Activated T-cell treated with anti-CD3 and anti-CD28 coated beads for 48 hours (primary cell): ENCODE measurements around the gene SS18.
"Not testable (repeated sequence)": the region's sequence is repeated elsewhere in the genome, so short reads cannot be mapped to it uniquely, and the experiment has no call there.

ENCODE experiments used
- DNase-seq: peaks from one replicate; pipeline ENCODE4 v3.0.0-alpha.2; 2020; ENCODE audit warnings: low read depth

Gene SS18, protein sequence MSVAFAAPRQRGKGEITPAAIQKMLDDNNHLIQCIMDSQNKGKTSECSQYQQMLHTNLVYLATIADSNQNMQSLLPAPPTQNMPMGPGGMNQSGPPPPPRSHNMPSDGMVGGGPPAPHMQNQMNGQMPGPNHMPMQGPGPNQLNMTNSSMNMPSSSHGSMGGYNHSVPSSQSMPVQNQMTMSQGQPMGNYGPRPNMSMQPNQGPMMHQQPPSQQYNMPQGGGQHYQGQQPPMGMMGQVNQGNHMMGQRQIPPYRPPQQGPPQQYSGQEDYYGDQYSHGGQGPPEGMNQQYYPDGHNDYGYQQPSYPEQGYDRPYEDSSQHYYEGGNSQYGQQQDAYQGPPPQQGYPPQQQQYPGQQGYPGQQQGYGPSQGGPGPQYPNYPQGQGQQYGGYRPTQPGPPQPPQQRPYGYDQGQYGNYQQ

DNA sequence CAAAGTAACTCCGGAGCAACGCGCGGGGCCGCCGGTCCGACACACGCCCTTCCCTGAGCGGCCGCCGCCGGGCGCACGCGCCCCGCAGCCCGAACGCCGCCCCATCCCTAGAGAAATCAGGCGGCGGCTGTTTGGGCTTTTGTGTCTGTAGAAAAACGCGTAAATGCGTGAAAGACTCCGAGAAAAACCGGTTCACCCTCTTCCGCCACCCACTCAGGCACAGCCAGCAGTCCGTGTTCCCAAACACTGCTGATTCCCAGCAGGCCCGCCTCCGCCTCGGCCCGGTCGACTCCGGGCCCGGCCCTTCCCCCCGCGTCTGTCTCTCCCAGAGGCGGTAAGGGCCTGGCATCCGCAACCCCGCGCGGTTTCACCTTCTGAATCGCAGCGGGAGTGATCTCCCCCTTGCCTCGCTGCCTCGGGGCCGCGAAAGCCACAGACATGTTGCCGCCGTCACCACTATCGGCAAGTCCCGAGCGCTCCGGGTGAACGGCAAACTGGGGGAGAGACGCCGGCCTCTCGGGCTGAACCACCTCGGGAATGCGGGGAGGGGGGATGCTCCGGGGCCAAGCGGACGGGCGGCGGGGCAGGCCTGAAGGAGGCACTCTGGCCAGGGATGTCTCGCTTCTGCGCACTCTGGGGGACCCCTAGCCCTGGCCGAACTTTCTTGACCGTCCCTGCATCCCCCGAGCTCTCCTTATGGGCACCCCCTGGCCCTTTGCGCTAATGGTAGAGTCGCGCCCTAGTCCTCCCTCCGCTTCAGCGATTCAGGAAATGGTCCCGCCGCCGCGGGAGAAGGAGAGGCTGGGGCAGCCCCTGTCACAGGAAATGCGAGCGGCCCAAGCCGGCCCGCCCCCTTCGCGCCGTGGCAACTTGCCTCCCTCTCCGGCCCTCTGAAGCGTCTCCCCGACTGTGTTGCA, at the start of gene SS18:
Gene SS18, minus strand, starts transcription at position 484 of the 917 bp plus-strand sequence. Its CDS starts 44 bp downstream, at position 440.
- peak; percentile 89 for DNase-seq

DNA sequence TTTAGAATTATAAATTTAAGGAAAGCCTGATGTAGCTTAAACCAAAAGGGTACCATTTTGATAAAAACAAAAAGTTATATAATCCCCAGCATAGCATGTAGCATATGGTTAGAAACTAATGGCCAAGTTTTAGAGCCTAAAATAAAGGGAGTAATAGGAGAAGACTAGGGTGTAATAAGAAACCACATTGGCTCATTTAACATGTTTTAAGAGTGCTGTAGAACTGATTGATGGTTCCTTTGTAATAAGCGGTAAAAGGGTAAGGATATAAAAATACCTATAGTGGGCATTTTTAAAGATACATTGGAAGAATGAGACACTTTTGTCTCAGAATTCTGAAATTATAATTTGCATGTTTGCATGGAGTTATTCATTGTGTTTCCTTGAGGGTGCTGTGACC, 45.1 kb upstream of the SS18 start:
- DNase-seq: no peak

DNA sequence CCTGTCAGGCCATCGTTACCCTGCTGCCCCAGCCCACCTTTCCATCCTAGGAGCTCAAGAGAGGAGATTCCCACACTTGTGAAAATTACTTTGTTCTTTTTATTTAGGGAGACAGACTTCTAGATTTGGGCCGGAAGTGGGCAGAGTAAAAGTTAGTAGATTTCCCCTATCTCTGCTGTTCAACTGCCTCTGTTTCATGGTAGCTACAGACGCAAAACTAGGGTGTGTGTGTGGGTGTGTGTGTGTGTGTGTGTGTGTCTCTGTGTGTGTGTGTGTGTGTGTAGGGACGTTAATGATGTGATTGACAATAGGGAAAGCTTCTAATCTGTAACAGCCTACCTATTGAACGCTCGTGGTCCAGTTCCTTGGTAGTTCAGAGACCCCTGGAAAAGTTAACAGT, 43.7 kb upstream of the SS18 start:
- no peak for DNase-seq

DNA sequence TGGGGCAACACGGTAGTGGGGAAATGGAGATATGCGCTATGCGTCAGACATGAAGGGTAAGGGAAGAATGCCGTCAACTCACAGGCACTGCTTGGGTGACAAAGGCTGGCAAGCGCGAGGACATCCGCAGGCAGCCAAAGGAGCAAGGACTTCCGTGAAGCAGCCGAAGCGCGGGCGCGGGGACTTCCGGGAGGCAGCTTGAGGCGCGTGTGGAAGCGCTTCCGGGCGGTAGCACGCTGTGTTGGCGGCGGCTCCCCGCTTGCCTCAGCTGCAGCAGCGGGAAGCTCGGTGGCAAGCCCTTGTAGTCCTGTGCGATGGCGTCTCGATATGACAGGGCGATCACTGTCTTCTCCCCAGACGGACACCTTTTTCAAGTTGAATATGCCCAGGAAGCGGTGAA, 43.2 kb upstream of the SS18 start, which contains the start of gene PSMA8:
Gene PSMA8, plus strand, starts transcription at position 218 of the 400 bp plus-strand sequence. Its CDS starts 97 bp downstream, at position 315.
- DNase-seq: peak; percentile 41

DNA sequence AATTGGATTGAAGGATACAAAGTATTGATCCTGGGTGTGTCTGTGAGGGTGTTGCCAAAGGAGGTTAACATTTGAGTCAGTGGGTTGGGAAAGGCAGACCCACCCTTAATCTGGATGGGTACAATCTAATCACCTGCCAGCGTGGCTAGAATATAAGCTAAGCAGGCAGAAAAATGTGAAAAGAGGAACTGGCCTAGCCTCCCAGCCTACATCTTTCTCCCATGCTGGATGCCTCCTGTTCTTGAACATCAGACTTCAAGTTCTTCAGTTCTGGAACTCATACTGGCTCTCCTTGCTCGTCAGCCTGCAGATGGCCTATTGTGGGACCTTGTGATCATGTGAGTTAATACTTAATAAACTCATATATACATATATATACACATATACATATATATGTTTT, 37.8 kb upstream of the SS18 start:
- DNase-seq: not testable (repeated sequence)

DNA sequence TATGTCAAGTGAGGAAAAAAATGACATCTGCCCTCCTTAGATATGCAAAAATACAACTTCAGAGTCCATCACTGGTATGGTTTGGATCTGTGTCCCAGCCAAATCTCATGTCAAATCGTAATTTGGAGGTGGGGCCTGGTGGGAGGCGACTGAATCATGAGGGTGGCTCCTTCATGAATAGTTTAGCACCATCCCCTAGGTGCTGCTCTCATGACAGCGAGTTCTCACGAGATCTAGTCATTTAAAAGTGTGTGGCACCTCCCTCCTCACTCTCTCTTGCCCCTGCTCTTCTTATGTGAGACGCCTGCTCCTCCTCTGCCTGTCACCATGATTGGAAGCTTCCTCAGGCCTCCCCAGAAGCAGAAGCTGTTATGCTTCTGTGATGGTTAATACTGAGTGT, 37.4 kb upstream of the SS18 start:
- no peak for DNase-seq

DNA sequence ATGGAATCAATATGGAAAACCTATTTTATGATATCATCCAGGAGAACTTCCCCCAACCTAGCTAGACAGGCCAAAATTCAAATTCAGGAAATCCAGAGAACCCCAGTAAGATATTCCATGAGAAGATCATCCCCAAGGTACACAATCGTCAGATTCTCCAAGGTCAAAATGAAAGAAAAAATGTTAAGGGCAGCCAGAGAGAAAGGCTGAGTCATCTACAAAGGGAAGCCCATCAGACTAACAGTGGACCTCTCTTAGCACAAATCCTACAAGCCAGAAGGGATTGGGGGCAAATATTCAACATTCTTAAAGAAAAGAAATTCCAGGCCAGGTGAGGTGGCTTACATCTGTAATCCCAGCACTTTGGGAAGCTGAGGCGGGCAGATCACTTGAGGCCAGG, 31.6 kb upstream of the SS18 start:
- DNase-seq: not testable (repeated sequence)

DNA sequence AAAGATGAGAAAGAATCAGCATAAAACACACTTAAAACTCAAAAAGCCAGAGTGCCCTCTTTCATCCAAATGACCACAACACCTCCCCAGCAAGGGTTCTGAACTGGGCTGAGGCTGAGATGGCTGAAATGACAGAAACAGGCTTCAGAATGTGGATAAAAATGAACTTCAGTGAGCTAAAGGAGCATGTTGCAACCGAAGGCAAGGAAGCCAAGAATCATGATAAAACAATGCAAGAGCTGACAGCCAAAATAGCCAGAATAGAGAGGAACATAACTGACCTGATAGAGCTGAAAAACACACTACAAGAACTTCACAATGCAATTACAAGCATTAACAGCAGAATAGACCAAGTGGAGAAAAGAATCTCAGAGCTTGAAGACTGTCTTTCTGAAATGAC, 31.1 kb upstream of the SS18 start:
- no peak for DNase-seq

DNA sequence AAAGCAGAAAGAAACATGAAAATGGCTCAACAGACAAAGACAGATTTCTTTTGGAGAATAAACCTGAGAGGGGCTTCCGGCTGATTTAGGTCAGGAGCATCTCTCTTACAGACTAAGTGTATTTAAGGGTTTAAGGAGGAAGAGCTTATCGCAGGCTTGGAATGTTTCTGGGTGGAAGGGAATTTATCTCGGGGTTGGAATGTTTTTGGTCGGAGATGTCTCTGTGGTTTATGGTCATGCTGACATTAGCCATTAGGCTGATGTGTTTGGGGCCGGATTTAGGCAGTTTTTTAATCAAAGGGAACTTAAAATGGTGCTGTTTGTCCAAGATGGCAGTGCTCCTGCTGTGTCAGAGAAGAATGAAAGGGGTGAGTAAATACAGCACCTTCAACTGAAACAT, 28.8 kb upstream of the SS18 start:
- no peak for DNase-seq

DNA sequence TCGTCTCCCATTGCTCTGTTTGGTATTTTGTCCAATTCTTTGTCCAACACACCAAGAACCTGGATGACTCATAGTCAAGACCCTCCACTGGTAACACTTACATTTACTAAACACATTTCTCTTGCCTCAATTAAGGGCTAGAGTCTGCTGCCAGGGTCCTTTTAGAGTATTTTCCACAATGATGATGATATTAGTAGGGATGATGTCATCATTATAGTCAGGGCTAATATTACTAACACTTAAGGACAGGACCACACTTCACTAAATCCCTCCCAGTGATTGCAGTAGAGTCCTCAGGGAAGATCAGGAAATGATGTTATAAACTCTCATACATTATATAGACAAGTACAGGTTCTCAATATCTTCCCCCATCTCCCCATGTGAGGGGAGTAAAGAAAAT, 13.6 kb upstream of the SS18 start:
- DNase-seq: no peak

DNA sequence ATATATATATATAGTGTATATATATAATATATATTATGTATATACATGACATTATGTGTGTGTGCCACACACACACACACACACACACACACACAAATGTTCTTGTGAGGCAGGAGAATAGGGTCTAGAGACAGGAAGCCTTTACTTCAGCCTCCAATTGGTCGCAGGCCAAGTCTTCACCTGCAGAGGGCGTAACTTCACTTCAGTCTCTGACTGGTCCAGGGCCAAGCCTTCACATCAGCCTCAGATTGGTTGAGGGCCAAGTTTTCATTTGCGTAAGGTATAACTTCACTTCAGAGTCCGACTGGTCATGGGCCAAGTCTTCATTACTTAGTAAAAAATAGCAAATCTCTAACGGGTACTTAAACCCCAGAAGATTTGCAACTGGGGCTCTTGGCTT, 13.2 kb upstream of the SS18 start:
- peak; percentile 23 for DNase-seq

DNA sequence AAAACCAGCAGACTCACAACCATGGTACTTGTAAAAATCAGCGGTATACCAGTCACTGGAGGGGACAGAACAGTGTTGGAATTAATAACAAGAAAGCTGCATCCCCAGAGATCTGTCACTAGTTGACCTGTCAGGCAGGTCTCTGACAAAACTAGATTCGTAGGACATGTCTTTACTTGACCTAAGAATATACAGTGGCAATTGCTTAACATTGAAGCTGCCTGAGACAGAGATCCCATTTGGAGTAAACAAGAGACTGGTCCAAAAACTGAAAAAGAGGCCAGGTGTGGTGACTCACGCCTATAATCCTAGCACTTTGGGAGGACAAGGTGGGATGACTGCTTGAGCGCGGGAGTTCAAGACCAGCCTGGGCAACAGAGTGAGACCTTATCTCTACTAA, 7.2 kb upstream of the SS18 start:
- DNase-seq: no peak

DNA sequence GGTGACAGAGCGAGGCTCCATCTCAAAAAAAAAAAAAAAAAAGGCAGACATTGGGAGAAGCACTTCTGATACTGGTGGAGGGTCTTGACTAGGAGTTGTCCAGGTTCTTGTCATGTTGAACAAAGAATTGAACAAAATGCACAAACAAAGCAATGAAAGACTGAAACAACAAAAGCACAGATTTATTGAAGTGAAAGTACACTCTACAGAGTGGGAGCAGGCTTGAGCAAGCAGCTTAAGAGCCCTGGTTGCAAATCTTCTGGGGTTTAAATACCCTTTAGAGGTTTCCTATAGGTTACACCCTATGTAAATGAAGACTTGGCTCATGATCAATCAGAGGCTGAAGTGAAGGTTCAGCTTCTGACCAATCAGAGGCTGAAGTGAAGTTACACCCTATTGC, 6.4 kb upstream of the SS18 start:
- no peak for DNase-seq

DNA sequence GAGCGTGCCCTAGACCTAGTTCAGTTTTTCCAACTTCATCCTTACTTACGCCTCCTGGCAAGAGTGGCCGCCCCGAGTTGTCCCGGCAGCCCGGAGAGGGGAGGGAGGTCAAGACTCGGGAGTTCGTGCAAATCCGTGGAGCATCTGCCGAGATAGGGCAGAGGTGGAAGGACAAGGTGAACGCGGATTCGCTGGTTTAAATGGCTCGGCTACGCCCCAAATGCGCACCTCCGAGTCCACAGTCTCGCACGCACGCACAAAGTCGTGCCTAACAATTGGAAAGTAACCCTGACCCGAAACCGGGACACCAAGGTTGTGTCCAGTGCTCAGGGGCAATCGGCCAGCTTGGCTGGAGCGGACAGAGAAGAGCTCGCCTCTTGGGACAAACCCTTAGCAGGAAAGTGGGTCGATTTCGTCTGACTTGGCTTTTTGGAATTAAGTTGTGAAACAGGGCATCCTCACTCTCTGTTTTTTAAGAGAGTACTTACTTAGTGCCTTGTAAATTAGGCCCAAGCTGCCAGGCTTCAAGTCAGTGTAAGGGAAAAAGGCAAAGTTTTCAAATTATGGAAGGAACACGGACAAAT, 726 bp upstream of the SS18 start:
- DNase-seq: no peak

DNA sequence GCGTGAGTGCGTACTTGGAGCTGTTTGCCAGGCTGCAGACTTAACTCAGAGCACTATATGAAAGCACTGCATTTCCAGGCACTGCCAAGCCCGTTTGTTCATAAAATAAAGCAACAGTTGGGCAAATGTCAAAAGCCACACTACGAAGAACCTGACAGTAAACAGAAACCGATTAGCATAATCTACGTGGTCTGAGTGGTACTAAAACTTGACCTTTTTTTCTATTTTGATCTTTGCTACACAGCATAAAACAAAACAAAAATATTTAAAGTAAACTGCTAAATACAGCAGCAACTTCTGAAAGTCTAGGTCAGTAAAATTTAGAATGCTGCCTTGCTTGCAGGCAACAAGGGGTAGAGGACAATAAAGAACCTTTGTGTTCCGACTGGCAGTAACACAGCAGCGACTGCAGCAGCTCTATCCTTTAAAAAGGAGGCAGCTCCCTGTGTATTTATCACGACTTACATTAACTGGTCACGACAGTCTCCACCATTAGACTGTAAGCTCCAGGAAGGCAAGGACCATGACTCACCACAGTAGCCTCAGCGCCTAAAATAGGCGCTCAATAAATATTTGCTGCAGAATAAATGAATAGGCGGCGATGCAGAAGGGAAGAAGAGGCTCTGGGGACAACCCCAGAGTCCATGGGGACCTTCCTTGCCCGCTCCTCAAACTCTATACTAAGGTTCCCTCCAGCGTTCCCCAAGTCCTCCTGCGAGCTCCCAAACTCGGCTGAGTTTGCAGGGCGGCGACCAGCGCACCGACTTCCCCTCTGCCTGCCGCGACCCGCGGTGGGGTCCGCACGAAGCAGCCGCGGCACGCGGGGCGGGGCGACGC, 902 bp downstream of the SS18 start:
- DNase-seq: no peak

DNA sequence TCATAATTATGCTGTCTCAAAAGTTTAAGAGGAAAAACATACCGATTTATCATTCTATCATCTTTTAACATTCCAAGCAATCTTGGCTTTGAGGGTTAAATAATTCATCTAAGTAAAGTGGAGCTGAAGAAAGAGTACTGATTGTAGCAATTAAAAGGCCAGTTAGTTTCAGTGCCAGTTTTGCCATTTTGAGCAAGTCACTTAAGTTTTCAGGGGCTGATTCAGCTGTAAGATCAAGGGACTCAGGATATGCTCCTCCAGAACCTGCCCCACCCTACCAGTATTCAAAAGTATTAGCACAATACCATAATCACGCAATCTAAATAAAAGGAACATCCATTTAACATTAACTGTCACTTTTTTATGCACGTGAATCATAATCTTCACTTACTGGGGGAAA, 1.9 kb downstream of the SS18 start:
- DNase-seq: no peak

DNA sequence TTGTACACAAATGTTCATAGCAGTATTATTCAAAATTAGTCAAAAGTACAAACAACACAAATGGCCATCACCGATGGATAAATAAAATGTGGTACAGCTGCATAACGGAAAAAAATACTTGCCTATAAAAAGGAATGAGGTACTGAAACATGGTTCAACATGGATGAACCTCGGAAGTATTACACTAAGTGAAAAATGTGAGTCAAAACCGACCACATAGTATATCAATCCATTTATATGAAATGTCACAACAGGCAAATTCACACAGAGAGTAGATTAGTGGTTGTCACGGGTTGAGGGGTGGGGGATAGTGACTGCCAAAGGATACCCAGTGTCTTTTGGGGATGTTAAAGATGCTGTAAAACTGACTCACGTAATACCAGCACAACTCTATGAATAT, 3.5 kb downstream of the SS18 start:
- no peak for DNase-seq

DNA sequence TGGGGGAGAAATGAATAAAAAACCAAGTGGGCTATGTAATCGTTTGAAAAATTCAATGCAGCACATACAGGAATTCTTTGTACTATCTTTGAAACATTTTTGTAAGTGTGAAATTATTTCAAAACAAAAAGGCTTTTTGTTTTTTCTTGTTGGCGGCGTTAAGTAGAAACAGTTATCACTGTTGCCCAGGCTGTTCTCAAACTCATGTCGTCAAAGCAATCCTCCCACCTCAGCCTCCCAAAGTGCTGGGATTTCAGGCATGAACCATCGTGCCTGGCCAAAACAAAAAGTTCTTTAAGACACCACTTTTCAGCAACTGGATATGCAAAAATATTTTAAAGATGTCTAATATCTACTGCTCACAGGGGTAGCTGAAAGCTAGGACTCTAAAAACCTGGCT, 5.4 kb downstream of the SS18 start:
- no peak for DNase-seq

DNA sequence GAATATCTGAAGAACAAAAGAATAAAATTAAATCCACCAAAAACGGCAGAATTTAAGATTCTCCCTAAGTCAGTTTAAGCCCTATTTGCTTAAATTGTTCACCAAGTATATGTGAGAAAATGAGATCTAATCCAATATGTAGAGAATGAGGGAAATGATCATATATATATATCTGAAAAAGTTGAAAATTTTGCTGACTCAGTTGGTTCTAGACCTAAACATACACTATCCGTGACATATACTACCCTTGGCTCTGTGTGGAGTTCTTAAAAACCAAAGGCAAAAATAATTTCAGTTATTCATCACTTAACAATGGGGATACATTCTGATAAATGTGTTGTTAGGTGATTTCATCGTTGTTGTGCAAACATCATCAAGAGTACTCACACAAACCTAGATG, 7.3 kb downstream of the SS18 start:
- no peak for DNase-seq

DNA sequence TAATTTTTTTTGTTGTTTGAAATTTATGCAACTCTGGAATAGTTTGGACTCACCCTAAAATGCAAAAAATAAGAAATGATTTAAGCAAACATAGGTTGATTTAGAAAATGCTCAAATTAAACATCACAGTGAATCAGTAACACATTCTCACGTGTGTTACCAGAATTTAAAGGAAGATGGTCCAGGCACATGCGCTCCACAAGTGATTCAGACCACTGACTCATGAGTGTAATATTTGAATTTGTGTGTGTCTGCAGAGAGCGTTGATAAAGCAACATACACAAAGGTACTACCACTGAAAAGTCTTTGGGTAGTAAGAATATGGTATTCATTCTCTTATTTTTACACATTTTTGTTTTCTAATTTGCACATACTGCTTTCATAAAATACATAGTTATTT, 7.9 kb downstream of the SS18 start:
- no peak for DNase-seq

DNA sequence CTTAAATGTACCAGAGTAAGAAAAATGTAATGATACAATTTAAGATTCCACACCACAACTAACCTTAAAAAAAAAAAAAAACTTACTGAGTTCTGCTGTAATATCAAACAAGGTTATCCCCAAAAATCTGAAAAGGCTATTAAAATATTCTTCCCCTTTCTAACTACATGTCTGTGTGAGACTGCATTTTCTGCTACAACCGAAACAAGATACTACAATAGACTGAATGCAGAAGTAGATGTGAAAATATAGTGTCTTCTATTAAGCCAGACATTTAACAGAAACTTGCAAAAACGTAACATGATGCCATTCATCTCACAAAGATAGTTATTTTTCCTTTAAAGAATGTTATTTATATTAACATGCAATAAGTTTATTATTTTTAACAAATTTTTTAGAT, 16.2 kb downstream of the SS18 start:
- no peak for DNase-seq

DNA sequence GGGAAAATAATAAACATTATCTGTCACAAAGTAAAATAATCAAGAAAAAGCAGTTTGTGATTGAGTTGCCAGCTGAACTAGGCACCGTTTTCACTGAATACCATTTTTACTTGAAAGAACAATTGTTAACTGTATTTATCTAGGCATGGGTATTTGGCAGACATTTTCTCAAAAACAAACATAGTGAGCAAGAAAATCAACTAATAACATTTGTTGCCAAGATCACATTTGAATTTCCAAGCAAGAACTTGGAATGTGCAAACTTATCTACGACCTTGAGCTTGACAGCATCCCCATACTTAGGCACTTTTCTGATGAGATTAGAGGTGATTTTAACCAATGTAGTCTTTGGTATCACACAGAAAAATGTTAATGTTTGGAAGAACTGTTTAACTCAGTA, 16.7 kb downstream of the SS18 start:
- DNase-seq: no peak
